Mesenchymal stem cell (in vitro differentiated cells and primary cell): Measurements from ENCODE around the gene TTC16.

Experiments
- DNase-seq: peaks from one replicate; pipeline ENCODE4 v3.0.0-alpha.2; 2013
- H2AFZ ChIP-seq: one replicate; pipeline ENCODE4 v1.6.1; 2013; ENCODE audit warnings: low read depth, mild to moderate bottlenecking, control low read depth, inconsistent platforms, low read length, moderate library complexity
- H2AK5ac ChIP-seq: 2 replicates; pipeline ENCODE4 v1.6.1; 2013; ENCODE audit warnings: low read length, moderate library complexity, mild to moderate bottlenecking, inconsistent platforms; ENCODE audit not compliant: severe bottlenecking
- H2BK120ac ChIP-seq: one replicate; pipeline ENCODE4 v1.6.1; 2013; ENCODE audit warnings: low read depth, mild to moderate bottlenecking, inconsistent platforms, low read length, moderate library complexity
- H2BK12ac ChIP-seq, 2 experiments: one replicate each; pipeline ENCODE4 v1.6.1; 2013; ENCODE audit warnings: inconsistent platforms in 2 of 2, low read length in 2 of 2, mild to moderate bottlenecking in 2 of 2, moderate library complexity in 2 of 2, control low read depth in 1 of 2
- H2BK15ac ChIP-seq: one replicate; pipeline ENCODE4 v1.6.1; 2013; ENCODE audit warnings: mild to moderate bottlenecking, low read depth, inconsistent platforms; ENCODE audit not compliant: poor library complexity, severe bottlenecking
- H2BK5ac ChIP-seq: 2 replicates; pipeline ENCODE4 v1.6.1; 2013; ENCODE audit warnings: low read depth, mild to moderate bottlenecking, low read length, control low read depth, inconsistent platforms; ENCODE audit not compliant: poor library complexity, severe bottlenecking
- H3K14ac ChIP-seq, 2 experiments: one replicate each; pipeline ENCODE4 v1.6.1; 2013; ENCODE audit warnings: inconsistent platforms in 2 of 2, low read length in 2 of 2, control low read depth in 1 of 2, mild to moderate bottlenecking in 1 of 2, moderate library complexity in 1 of 2
- H3K18ac ChIP-seq, 2 experiments: one replicate each; pipeline ENCODE4 v1.6.1; 2013; ENCODE audit warnings: inconsistent platforms in 2 of 2, low read length in 2 of 2, control low read depth in 1 of 2, low read depth in 1 of 2, mild to moderate bottlenecking in 1 of 2
- H3K23ac ChIP-seq, 2 experiments: one replicate each; pipeline ENCODE4 v1.6.1; 2013; ENCODE audit warnings: inconsistent platforms in 2 of 2, low read length in 2 of 2, mild to moderate bottlenecking in 2 of 2, moderate library complexity in 2 of 2, control low read depth in 1 of 2
- H3K27ac ChIP-seq: 2 replicates; pipeline ENCODE4 v1.5.1; 2013; ENCODE audit warnings: mild to moderate bottlenecking, moderate library complexity, low read length, control low read depth, inconsistent platforms; ENCODE audit not compliant: poor library complexity, severe bottlenecking
- H3K27me3 ChIP-seq, 2 experiments: 2 replicates each; pipeline versions ENCODE4 v1.6.1 to v1.7.0; 2013; ENCODE audit warnings: low read length in 2 of 2, mild to moderate bottlenecking in 2 of 2, moderate library complexity in 2 of 2, control low read depth in 1 of 2, inconsistent platforms in 1 of 2; ENCODE audit not compliant: control insufficient read depth in 1 of 2, insufficient read depth in 1 of 2
- H3K36me3 ChIP-seq, 2 experiments: 2 replicates each; pipeline versions ENCODE4 v1.6.1 to v1.7.0; 2013; ENCODE audit warnings: low read length in 2 of 2, control low read depth in 1 of 2, inconsistent platforms in 1 of 2, low read depth in 1 of 2, mild to moderate bottlenecking in 1 of 2; ENCODE audit not compliant: insufficient read depth in 2 of 2, control insufficient read depth in 1 of 2
- H3K4ac ChIP-seq, 2 experiments: one replicate each; pipeline ENCODE4 v1.6.1; 2013; ENCODE audit warnings: inconsistent platforms in 2 of 2, low read length in 2 of 2, mild to moderate bottlenecking in 2 of 2, moderate library complexity in 2 of 2, control low read depth in 1 of 2, low read depth in 1 of 2
- H3K4me1 ChIP-seq: 2 replicates; pipeline ENCODE4 v1.6.1; 2013; ENCODE audit warnings: low read depth, low read length, control low read depth; ENCODE audit not compliant: control insufficient read depth, insufficient read depth
- H3K4me2 ChIP-seq: 2 replicates; pipeline ENCODE4 v1.6.1; 2013; ENCODE audit warnings: low read length, mild to moderate bottlenecking, inconsistent platforms; ENCODE audit not compliant: poor library complexity, severe bottlenecking
- H3K4me3 ChIP-seq, 2 experiments: 2 replicates each; pipeline versions ENCODE4 v1.5.1 to v1.7.0; 2013; ENCODE audit warnings: low read length in 2 of 2, mild to moderate bottlenecking in 2 of 2, control low read depth in 1 of 2, low read depth in 1 of 2; ENCODE audit not compliant: insufficient read depth in 1 of 2
- H3K79me1 ChIP-seq: replicated peaks from 2 replicates; pipeline ENCODE4 v1.6.1; 2013; ENCODE audit warnings: mild to moderate bottlenecking, control low read depth, low read length, inconsistent platforms; ENCODE audit not compliant: poor library complexity, severe bottlenecking
- H3K9ac ChIP-seq: 2 replicates; pipeline ENCODE4 v1.7.0; 2013; ENCODE audit warnings: mild to moderate bottlenecking, low read length, moderate library complexity
- H3K9me3 ChIP-seq: 2 replicates; pipeline ENCODE4 v1.7.0; 2013; ENCODE audit warnings: mild to moderate bottlenecking, low read length; ENCODE audit not compliant: control insufficient read depth
- H4K8ac ChIP-seq: one replicate; pipeline ENCODE4 v1.6.1; 2013; ENCODE audit warnings: inconsistent platforms, mild to moderate bottlenecking, low read length, moderate library complexity
- H4K91ac ChIP-seq: one replicate; pipeline ENCODE4 v1.6.1; 2013; ENCODE audit warnings: mild to moderate bottlenecking, low read length, inconsistent platforms
- WGBS: methylation state at CpG from one replicate; pipeline ENCODE4 v1.1.7; 2013; ENCODE audit warnings: mixed read lengths; 5-methylcytosine and 5-hydroxymethylcytosine counted together

The TTC16 gene

DNA sequence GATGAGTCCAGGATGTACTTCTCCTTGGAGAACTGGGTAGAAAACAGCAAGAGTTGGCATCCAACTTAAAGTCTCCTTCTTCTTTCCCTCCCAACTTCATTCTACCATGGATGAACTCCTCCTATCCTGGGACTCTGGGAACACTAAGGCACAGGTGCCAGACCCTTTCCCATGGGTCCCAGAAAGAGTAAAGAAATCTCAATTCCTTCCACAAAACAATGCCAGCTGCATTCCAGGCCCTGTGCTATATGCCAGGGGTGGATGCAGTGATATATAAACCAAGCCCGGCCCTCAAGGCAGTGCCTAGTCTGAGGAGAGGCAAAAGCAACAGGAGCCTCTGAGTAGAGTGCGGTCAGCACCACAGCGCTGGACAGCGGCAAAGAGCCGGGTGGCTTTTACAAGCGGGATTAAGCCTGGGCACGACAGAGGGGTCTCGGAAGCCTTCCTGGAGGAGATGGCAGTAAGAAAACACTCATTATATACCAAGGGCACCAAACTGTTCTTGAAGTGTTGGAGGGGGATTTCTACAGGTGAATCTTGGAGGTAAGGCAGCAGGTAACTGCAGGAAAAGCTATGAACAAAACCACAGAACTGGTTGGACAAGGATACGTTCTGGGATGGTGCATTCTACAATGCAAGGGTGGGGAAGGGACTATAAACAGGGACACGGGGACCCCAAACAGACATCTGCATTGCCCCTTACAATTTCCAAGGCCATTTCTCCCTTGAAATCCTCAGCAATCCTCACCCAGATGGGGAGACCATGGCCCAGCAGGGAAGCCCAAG is 35.6 kb downstream of the TTC16 start:
- Histone ChIP-seq H2AFZ (no peak overlapping the region), H3K4me3 (no peak overlapping the region), H3K4me2 (no peak overlapping the region), H4K8ac (no peak overlapping the region), H3K23ac (no peak overlapping the region), H3K14ac (no peak overlapping the region), H3K4me1 (peaks cover 6% of the 10 kb centered on the region), H3K27me3 (peaks cover 55 to 68% of the 10 kb centered on the region in 2 experiments), H2BK120ac (no peak overlapping the region), H3K18ac (no peak overlapping the region), H3K79me1 (no peaks in the 10 kb centered on the region), H2AK5ac (no peak overlapping the region), H3K9ac (no peak overlapping the region), H3K27ac (no peak overlapping the region), H3K36me3 (peaks cover 0 to 3% of the 10 kb centered on the region in 2 experiments), H4K91ac (no peak overlapping the region), H2BK15ac (no peak overlapping the region), H3K9me3 (no peaks in the 10 kb centered on the region), H2BK5ac (no peak overlapping the region), H2BK12ac (no peak overlapping the region), H3K4ac (no peak overlapping the region)
- DNase-seq = peak; percentile 43
- 28% methylated on average over 10 of the region's 10 CpGs for WGBS

GRCh38 chr9:127753148-127753547 is 37.3 kb downstream of the TTC16 start:
- peaks cover 6% of the 10 kb centered on the region for H3K4me1 ChIP-seq
- no peak overlapping the region for H3K27ac ChIP-seq
- no peak overlapping the region for H4K91ac ChIP-seq
- no peak overlapping the region for H3K23ac ChIP-seq
- H2BK15ac ChIP-seq = no peak overlapping the region
- no peak overlapping the region for H2BK120ac ChIP-seq
- DNase-seq = no peak
- no peak overlapping the region for H3K4me2 ChIP-seq
- 84% methylated on average over 8 of the region's 8 CpGs for WGBS
- H3K18ac ChIP-seq = no peak overlapping the region
- H3K79me1 ChIP-seq = no peaks in the 10 kb centered on the region
- H3K27me3 ChIP-seq = peaks cover 49 to 56% of the 10 kb centered on the region in 2 experiments
- no peak overlapping the region for H3K4me3 ChIP-seq
- no peaks in the 10 kb centered on the region for H3K9me3 ChIP-seq
- no peak overlapping the region for H2AK5ac ChIP-seq
- H2AFZ ChIP-seq = no peak overlapping the region
- peaks cover 0 to 3% of the 10 kb centered on the region in 2 experiments for H3K36me3 ChIP-seq
- H2BK12ac ChIP-seq = no peak overlapping the region
- H3K4ac ChIP-seq = no peak overlapping the region
- H3K14ac ChIP-seq = no peak overlapping the region
- no peak overlapping the region for H4K8ac ChIP-seq
- no peak overlapping the region for H3K9ac ChIP-seq
- no peak overlapping the region for H2BK5ac ChIP-seq

DNA sequence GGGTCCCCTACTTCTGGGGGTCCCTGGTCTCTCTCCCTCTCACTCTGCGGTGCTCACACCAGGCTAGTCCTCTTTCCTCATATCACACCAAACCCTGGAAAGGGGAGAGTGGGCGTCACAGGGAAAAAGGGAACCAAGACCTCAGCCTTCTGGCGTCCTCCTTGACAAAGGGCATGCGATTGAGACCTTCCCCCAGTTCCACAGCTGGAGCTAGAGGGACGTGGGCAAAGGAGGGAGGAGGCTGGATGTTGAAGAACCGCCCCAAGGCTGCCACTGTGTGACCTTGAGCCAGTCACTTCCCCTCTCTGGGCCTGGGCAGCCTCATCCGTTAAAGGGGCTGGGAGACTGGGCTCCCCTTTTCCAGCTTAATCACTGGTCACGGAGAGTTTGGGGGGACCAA is 37.7 kb downstream of the TTC16 start:
- H3K14ac ChIP-seq = no peak overlapping the region
- no peak overlapping the region for H2BK5ac ChIP-seq
- H4K91ac ChIP-seq = no peak overlapping the region
- no peak overlapping the region for H2BK120ac ChIP-seq
- no peaks in the 10 kb centered on the region for H3K9me3 ChIP-seq
- H3K4me3 ChIP-seq = no peak overlapping the region
- no peak overlapping the region for H3K27ac ChIP-seq
- no peak overlapping the region for H3K18ac ChIP-seq
- DNase-seq = no peak
- 78% methylated on average over 7 of the region's 8 CpGs for WGBS
- H3K4me1 ChIP-seq = peaks cover 6% of the 10 kb centered on the region
- H3K23ac ChIP-seq = no peak overlapping the region
- H2AK5ac ChIP-seq = no peak overlapping the region
- H3K36me3 ChIP-seq = peaks cover 0 to 3% of the 10 kb centered on the region in 2 experiments
- no peak overlapping the region for H3K4me2 ChIP-seq
- no peak overlapping the region for H4K8ac ChIP-seq
- H3K27me3 ChIP-seq = peaks cover 46 to 54% of the 10 kb centered on the region in 2 experiments
- H2AFZ ChIP-seq = no peak overlapping the region
- H2BK12ac ChIP-seq = no peak overlapping the region
- no peak overlapping the region for H3K4ac ChIP-seq
- H2BK15ac ChIP-seq = no peak overlapping the region
- H3K79me1 ChIP-seq = no peaks in the 10 kb centered on the region
- H3K9ac ChIP-seq = no peak overlapping the region

DNA sequence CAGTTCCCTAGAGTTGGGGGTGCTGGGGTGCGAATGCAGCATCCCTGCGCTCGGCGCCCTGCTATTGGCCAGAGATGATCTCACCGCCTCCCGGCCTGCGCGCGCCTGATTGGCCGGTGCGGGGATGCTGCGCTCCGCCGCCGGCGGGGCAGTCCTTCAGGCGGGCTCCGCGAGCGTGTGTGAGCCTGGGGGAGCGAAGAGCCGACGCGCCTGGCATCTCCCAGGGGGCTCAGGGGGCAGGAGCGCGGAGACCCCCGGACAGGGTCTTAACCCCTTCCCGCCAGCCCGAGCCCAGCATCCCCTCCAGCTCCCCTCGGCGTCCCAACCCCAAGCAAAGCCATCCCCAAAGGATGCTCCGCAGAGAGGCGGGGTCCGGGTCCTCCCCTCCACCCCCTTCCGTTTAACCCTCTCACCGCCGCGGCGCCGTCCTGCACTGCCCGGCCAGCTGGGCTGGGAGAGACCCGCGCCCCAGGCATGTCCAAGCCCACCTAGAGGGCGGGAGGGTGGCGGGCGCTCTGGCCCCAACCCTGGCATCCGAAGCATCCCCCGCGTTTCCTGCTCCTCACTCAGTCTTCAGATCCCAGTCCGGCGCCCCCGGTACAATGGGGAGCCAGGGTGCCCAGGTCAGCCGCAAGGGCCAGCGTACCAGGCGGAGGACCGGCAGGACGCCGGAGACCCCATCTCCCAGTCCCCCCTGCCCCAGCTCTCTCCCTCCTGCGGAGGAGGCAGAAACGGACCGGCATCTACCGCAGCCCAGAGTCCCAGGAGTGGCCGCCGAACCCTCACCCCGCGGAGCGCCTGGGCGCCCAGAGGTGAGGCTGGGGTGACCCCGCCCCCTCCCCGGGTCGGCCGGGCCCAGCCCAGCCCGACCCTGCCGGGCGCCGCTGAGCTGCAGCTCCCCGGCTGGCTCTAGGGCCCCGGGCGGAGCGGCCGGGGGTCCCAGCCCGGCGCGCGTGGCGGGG is 38.5 kb downstream of the TTC16 start:
- WGBS = 11% methylated on average over 70 of the region's 86 CpGs
- Histone ChIP-seq H3K4ac (no peak overlapping the region), H3K18ac (no peak overlapping the region)

More for the DNA sequence above, 38.5 kb downstream of the TTC16 start:
- Histone ChIP-seq H3K9ac (no peak overlapping the region), H3K27ac (no peak overlapping the region), H2BK15ac (no peak overlapping the region), H2AK5ac (no peak overlapping the region), H2BK5ac (no peak overlapping the region), H3K23ac (no peak overlapping the region), H3K14ac (no peak overlapping the region), H3K4me2 (no peak overlapping the region), H3K79me1 (no peaks in the 10 kb centered on the region), H2BK12ac (no peak overlapping the region), H3K27me3 (peaks cover 46 to 57% of the 10 kb centered on the region in 2 experiments), H2AFZ (no peak overlapping the region), H3K4me1 (peaks cover 6% of the 10 kb centered on the region), H2BK120ac (no peak overlapping the region), H3K9me3 (no peaks in the 10 kb centered on the region), H4K91ac (no peak overlapping the region), H3K4me3 (no peak overlapping the region), H4K8ac (no peak overlapping the region), H3K36me3 (peaks cover 0 to under 1% of the 10 kb centered on the region in 2 experiments)
- DNase-seq = no peak
